Measurements from ENCODE around the gene MYO18A. TPM values are rescaled to one million over a fixed set of nuclear protein-coding genes. Genes with fewer than 3 reads are reported as not detected.

MYO18A gene
- total RNA-seq, 1 donor from 2014 or later = 465 TPM

DNA sequence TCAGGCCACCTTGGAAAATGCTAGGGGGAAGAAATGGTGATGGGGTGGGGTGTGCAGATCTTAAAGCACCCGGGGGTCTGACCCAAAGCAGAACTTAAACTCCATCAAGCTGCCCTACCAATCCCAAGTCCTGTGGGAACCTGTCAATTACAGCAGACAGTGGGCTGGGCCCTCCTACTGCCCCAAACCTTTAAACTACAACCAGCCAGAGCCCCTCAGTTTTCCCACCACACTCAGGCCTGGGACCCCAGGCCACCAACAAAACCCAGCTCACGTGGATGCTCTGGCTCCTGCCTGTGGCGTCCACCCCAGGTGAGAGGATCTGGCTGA, 2.7 kb downstream of the MYO18A start:
- peak overlapping the region; percentile 22 for H3K27ac Mint-ChIP-seq (ENCODE audit: unreplicated experiment)
- H3K4me3 Mint-ChIP-seq (ENCODE audit: unreplicated experiment) = peak overlapping the region; percentile 93
- H3K4me1 Mint-ChIP-seq (ENCODE audit: low read depth, unreplicated experiment) = peaks cover 18% of the 10 kb centered on the region

DNA sequence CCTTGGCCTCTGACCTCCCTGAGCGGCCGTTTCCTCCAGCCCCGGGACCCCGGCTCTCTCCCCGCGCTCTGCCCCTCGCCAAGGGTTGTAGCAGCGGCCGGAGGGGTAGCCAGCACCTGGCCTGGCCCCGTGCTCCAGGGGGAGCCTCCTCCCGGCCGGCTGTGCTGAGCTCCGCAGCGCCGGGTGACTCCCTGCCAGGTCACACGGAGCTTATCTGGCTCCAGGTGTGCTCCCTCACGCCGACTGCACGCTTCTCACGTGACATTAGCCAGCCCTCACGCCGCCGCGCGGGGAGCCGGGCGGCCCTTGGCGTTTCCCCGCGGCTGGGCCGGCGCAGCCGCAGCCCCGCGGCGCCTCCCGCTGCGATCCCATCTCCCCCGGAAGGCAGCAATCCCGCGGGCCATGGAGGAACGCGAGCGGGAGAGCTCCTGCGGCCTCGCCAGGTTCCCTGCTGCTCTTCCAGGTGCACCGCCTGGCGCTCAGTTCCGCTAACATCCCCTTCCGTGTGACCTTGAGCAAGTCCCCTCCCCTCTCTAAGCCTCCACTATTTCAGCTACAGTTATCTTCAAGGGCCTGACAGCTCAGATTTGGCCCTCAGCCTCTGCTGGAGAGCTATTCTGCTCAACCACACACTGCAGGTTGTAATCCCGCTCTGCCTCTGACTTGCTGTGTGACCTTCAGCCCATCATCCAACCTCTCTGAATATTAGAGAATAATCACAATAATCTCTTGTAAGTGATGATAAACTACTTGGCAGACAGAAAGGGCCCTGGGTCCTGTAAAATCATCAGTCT, 3.4 kb downstream of the MYO18A start:
- DNase-seq = peak; percentile 53
- H3K4me3 Mint-ChIP-seq (ENCODE audit: unreplicated experiment) = peak overlapping the region; percentile 93
- H3K27me3 Mint-ChIP-seq (ENCODE audit: unreplicated experiment) = peaks cover 10% of the 10 kb centered on the region
- H3K9me3 Mint-ChIP-seq (ENCODE audit: unreplicated experiment) = no peaks in the 10 kb centered on the region
- H3K36me3 Mint-ChIP-seq (ENCODE audit: unreplicated experiment) = no peaks in the 10 kb centered on the region
- H3K4me1 Mint-ChIP-seq (ENCODE audit: low read depth, unreplicated experiment) = peaks cover 18% of the 10 kb centered on the region
- peak overlapping the region; percentile 42 for H3K27ac Mint-ChIP-seq (ENCODE audit: unreplicated experiment)
- TF ChIP-seq, protein P1, sequence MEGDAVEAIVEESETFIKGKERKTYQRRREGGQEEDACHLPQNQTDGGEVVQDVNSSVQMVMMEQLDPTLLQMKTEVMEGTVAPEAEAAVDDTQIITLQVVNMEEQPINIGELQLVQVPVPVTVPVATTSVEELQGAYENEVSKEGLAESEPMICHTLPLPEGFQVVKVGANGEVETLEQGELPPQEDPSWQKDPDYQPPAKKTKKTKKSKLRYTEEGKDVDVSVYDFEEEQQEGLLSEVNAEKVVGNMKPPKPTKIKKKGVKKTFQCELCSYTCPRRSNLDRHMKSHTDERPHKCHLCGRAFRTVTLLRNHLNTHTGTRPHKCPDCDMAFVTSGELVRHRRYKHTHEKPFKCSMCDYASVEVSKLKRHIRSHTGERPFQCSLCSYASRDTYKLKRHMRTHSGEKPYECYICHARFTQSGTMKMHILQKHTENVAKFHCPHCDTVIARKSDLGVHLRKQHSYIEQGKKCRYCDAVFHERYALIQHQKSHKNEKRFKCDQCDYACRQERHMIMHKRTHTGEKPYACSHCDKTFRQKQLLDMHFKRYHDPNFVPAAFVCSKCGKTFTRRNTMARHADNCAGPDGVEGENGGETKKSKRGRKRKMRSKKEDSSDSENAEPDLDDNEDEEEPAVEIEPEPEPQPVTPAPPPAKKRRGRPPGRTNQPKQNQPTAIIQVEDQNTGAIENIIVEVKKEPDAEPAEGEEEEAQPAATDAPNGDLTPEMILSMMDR (IDR thresholded peaks at IDR 0.05; ENCODE audit: partially characterized antibody, unreplicated experiment) = no peak

More for the DNA sequence above, 2.7 kb downstream of the MYO18A start:
- H3K36me3 Mint-ChIP-seq (ENCODE audit: unreplicated experiment) = peaks cover 3% of the 10 kb centered on the region
- H3K27me3 Mint-ChIP-seq (ENCODE audit: unreplicated experiment) = peaks cover 10% of the 10 kb centered on the region
- no peaks in the 10 kb centered on the region for H3K9me3 Mint-ChIP-seq (ENCODE audit: unreplicated experiment)
- no peak for DNase-seq
- TF ChIP-seq, protein P1 (IDR thresholded peaks at IDR 0.05; ENCODE audit: partially characterized antibody, unreplicated experiment) = no peak

DNA sequence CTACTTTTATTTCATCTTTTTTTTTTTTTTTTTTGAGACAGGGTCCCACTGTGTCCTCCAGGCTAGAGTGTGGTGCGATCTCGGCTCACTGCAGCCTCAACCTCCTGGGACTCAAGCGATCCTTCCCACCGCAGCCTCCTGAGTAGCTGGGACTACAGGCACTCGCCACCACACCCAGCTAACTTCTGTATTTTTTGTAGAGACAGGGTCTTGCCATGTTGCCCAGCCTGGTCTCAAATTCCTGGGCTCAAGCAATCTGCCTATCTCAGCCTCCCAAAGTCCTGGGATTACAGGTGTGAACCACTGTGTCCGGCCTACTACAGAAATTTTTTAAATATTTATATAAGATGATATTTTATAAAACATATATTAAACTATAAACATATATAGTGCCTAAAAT, 4.8 kb downstream of the MYO18A start:
- Mint-ChIP-seq H3K9me3 (ENCODE audit: unreplicated experiment) (no peaks in the 10 kb centered on the region), H3K4me1 (ENCODE audit: low read depth, unreplicated experiment) (peaks cover 15% of the 10 kb centered on the region), H3K27me3 (ENCODE audit: unreplicated experiment) (peaks cover 10% of the 10 kb centered on the region), H3K4me3 (ENCODE audit: unreplicated experiment) (no peak overlapping the region), H3K27ac (ENCODE audit: unreplicated experiment) (no peak overlapping the region), H3K36me3 (ENCODE audit: unreplicated experiment) (no peaks in the 10 kb centered on the region)
- DNase-seq = no peak
- TF ChIP-seq, protein P1 (IDR thresholded peaks at IDR 0.05; ENCODE audit: partially characterized antibody, unreplicated experiment) = no peak

DNA sequence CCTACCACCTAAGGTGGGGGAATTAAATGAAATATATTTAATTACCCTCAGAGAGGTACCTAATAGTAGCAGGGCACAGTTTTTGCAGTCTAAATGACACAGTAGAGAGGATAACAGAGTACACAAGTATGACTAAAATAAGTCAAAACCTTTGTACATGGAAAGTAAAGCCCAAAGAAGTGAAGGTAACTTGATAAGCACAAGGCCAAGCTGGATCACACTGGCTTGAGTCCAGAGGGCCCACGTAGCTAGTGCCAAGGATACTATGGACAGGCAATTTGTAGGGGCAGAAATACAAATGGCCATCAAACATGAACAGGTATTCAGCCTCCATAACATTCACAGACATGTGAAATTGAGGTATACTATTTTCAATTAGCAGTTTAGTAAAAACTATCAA, 7.6 kb downstream of the MYO18A start:
- DNase-seq = no peak
- Mint-ChIP-seq H3K27me3 (ENCODE audit: unreplicated experiment) (no peaks in the 10 kb centered on the region), H3K4me1 (ENCODE audit: low read depth, unreplicated experiment) (peaks cover 14% of the 10 kb centered on the region), H3K36me3 (ENCODE audit: unreplicated experiment) (no peaks in the 10 kb centered on the region), H3K9me3 (ENCODE audit: unreplicated experiment) (no peaks in the 10 kb centered on the region), H3K4me3 (ENCODE audit: unreplicated experiment) (no peak overlapping the region), H3K27ac (ENCODE audit: unreplicated experiment) (no peak overlapping the region)
- TF ChIP-seq, protein P1 (IDR thresholded peaks at IDR 0.05; ENCODE audit: partially characterized antibody, unreplicated experiment) = no peak

- Mint-ChIP-seq H3K36me3 (ENCODE audit: unreplicated experiment) (no peaks in the 10 kb centered on the region), H3K4me1 (ENCODE audit: low read depth, unreplicated experiment) (peaks cover 7% of the 10 kb centered on the region), H3K9me3 (ENCODE audit: unreplicated experiment) (no peaks in the 10 kb centered on the region), H3K27me3 (ENCODE audit: unreplicated experiment) (no peaks in the 10 kb centered on the region), H3K4me3 (ENCODE audit: unreplicated experiment) (no peak overlapping the region), H3K27ac (ENCODE audit: unreplicated experiment) (no peak overlapping the region)
- no peak for DNase-seq
- TF ChIP-seq, protein P1 (IDR thresholded peaks at IDR 0.05; ENCODE audit: partially characterized antibody, unreplicated experiment) = no peak
These were observed 9.5 kb downstream of the MYO18A start for GRCh38 chr17:29170682-29171081.

All from glutamatergic neuron (in vitro differentiated cells).